ENCODE data around the gene DPP6. TPM values are rescaled to one million over a fixed set of nuclear protein-coding genes. Genes with fewer than 3 reads are reported as not detected.

Gene DPP6
- total and polyA plus RNA-seq, 4 experiments from 2014 or later: not detected

DNA sequence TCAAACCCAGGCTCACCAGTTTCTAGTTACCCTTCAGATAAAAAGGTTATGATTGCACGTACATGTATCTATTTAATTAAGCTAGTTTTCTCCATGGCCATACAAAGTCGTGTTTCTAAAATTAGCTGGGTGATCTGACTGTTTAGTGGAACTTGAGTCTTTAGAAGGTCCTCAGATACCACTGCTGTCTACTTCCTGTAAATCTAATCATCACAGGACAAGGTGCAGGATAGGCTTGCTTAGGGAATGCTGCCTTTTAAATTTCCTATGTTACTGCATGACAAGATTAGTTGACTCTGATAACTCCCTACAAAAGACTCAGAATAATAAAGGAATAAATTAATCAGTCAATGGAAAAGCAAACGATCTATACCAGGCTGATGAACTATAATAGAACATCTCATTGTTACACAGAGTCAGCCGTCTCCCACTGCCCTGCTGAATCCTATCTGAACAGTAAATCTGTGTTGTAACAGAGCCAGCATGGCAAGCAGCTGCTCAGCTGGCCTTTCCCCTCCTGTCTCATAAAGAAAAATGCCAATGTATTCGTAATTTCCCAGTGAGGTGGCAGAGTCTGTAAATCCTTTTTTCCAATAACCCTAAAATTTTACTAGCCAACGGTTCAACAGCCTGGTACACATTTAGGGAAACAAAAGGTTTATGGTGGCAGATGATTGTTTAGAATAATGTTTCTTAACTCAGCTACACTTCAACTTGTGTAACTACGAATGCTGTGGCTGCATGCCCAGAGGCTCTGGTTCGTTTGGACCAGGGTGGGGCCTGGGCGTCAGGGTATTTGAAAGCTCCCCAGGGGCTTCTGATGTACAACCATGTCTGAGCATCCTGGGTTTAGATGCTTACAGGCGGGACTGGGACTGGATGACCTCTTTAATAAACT is 632.7 kb downstream of the DPP6 start:
- Mint-ChIP-seq H3K9me3 (peaks cover 0 to 2% (median 0%) of the 10 kb centered on the region in 8 donors), H3K27me3 (no peaks in the 10 kb centered on the region), H3K36me3 (no peaks in the 10 kb centered on the region), H3K27ac (no peak overlapping the region), H3K4me3 (no peak overlapping the region), H3K4me1 (no peaks in the 10 kb centered on the region)
- H3K4me1 ChIP-seq (ENCODE audit: insufficient read depth, low read length): no peaks in the 10 kb centered on the region
- no peak overlapping the region for H3K4me3 ChIP-seq (ENCODE audit: low read length in 2 of 2)
- H3K9me3 ChIP-seq (ENCODE audit: control insufficient read depth in 1 of 2, low read length in 2 of 2): no peaks in the 10 kb centered on the region
- ChIA-PET CTCF (ENCODE audit: partially characterized antibody) (no interaction called here), POLR2A (ENCODE audit: partially characterized antibody) (no interaction called here)
- DNase-seq: no peak
- H3K36me3 ChIP-seq (ENCODE audit: insufficient read depth, low read length): no peaks in the 10 kb centered on the region
- H3K27me3 ChIP-seq (ENCODE audit: insufficient read depth, low read length): no peaks in the 10 kb centered on the region
- no peak overlapping the region for H3K27ac ChIP-seq (ENCODE audit: low read depth, low read length)
- intact Hi-C loops (cut with micrococcal nuclease): no loop called here

GRCh38 chr7:154685564-154685901 is 633.3 kb downstream of the DPP6 start:
- Mint-ChIP-seq H3K4me3 (no peak overlapping the region), H3K27me3 (no peaks in the 10 kb centered on the region), H3K27ac (no peak overlapping the region), H3K36me3 (no peaks in the 10 kb centered on the region), H3K4me1 (no peaks in the 10 kb centered on the region), H3K9me3 (peaks cover 0 to 2% (median 0%) of the 10 kb centered on the region in 8 donors)
- Histone ChIP-seq H3K27ac (ENCODE audit: low read depth, low read length) (no peak overlapping the region), H3K36me3 (ENCODE audit: insufficient read depth, low read length) (no peaks in the 10 kb centered on the region), H3K9me3 (ENCODE audit: control insufficient read depth in 1 of 2, low read length in 2 of 2) (no peaks in the 10 kb centered on the region), H3K4me1 (ENCODE audit: insufficient read depth, low read length) (no peaks in the 10 kb centered on the region), H3K4me3 (ENCODE audit: low read length in 2 of 2) (no peak overlapping the region), H3K27me3 (ENCODE audit: insufficient read depth, low read length) (no peaks in the 10 kb centered on the region)
- intact Hi-C loops (cut with micrococcal nuclease): no loop called here
- CTCF ChIA-PET (ENCODE audit: partially characterized antibody): no interaction called here
- DNase-seq: no peak
- POLR2A ChIA-PET (ENCODE audit: partially characterized antibody): no interaction called here

DNA sequence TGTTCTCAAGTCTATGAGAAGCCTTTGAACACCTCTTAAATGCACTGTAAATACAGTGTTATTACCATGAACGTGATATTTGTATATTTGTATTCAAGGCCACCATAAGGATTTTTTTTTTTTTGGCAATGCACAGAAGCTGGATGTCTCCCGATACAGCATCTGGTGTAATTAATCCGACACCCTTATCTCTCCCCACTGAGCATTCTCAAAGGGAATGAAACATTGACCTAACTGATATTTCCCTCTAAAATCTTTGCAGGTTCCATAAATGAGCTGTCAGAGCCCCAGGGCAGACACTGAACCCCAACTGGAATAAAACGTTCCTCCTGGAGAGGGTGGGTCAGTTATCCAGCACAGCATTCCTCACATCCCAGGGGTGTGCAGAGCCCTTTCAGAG is 634.1 kb downstream of the DPP6 start:
- ChIA-PET CTCF (ENCODE audit: partially characterized antibody) (no interaction called here), POLR2A (ENCODE audit: partially characterized antibody) (no interaction called here)
- no peak overlapping the region for H3K4me3 ChIP-seq (ENCODE audit: low read length in 2 of 2)
- no peaks in the 10 kb centered on the region for H3K27me3 Mint-ChIP-seq
- H3K27ac ChIP-seq (ENCODE audit: low read depth, low read length): no peak overlapping the region
- H3K36me3 ChIP-seq (ENCODE audit: insufficient read depth, low read length): no peaks in the 10 kb centered on the region
- H3K9me3 Mint-ChIP-seq: peaks cover 0 to 2% (median 0%) of the 10 kb centered on the region in 8 donors
- no peak overlapping the region for H3K4me3 Mint-ChIP-seq
- no peaks in the 10 kb centered on the region for H3K27me3 ChIP-seq (ENCODE audit: insufficient read depth, low read length)
- H3K36me3 Mint-ChIP-seq: no peaks in the 10 kb centered on the region
- no peaks in the 10 kb centered on the region for H3K9me3 ChIP-seq (ENCODE audit: control insufficient read depth in 1 of 2, low read length in 2 of 2)
- H3K27ac Mint-ChIP-seq: no peak overlapping the region
- H3K4me1 ChIP-seq (ENCODE audit: insufficient read depth, low read length): no peaks in the 10 kb centered on the region
- intact Hi-C loops (cut with micrococcal nuclease): no loop called here
- no peaks in the 10 kb centered on the region for H3K4me1 Mint-ChIP-seq
- DNase-seq: no peak

DNA sequence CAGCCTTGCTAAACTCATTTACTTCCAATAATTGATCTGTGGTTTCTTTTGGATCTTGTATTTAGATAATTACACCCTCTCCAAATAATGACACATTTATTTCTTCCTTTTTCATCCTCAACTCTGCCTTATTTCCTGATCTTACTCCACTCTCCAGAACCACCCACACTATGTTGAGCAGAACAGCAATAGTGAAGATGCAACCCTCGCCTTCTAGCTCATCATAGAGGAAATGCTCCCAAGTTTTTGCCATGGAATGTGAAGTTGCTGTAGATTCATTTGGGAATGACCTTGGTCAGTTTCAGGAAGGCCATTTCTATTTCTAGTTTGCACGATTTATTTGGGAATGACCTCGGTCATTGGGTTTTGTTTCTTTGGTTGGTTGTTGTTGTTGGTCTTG is 636.8 kb downstream of the DPP6 start:
- Histone ChIP-seq H3K4me3 (ENCODE audit: low read length in 2 of 2) (no peak overlapping the region), H3K9me3 (ENCODE audit: control insufficient read depth in 1 of 2, low read length in 2 of 2) (no peaks in the 10 kb centered on the region), H3K27me3 (ENCODE audit: insufficient read depth, low read length) (no peaks in the 10 kb centered on the region), H3K36me3 (ENCODE audit: insufficient read depth, low read length) (no peaks in the 10 kb centered on the region), H3K4me1 (ENCODE audit: insufficient read depth, low read length) (no peaks in the 10 kb centered on the region), H3K27ac (ENCODE audit: low read depth, low read length) (no peak overlapping the region)
- Mint-ChIP-seq H3K27me3 (no peaks in the 10 kb centered on the region), H3K27ac (no peak overlapping the region), H3K9me3 (peaks cover 0 to 2% (median 0%) of the 10 kb centered on the region in 8 donors), H3K36me3 (no peaks in the 10 kb centered on the region), H3K4me1 (no peaks in the 10 kb centered on the region), H3K4me3 (no peak overlapping the region)
- intact Hi-C loops (cut with micrococcal nuclease): no loop called here
- ChIA-PET POLR2A (ENCODE audit: partially characterized antibody) (no interaction called here), CTCF (ENCODE audit: partially characterized antibody) (no interaction called here)
- DNase-seq: no peak

- Mint-ChIP-seq H3K9me3 (peaks cover 0 to 4% (median 0%) of the 10 kb centered on the region in 8 donors), H3K4me1 (no peaks in the 10 kb centered on the region), H3K36me3 (no peaks in the 10 kb centered on the region), H3K27me3 (peaks cover 0 to 2% of the 10 kb centered on the region in 2 donors), H3K27ac (no peak overlapping the region), H3K4me3 (no peak overlapping the region)
- Histone ChIP-seq H3K4me3 (ENCODE audit: low read length in 2 of 2) (no peak overlapping the region), H3K9me3 (ENCODE audit: control insufficient read depth in 1 of 2, low read length in 2 of 2) (no peaks in the 10 kb centered on the region), H3K27me3 (ENCODE audit: insufficient read depth, low read length) (no peaks in the 10 kb centered on the region), H3K4me1 (ENCODE audit: insufficient read depth, low read length) (no peaks in the 10 kb centered on the region), H3K36me3 (ENCODE audit: insufficient read depth, low read length) (no peaks in the 10 kb centered on the region), H3K27ac (ENCODE audit: low read depth, low read length) (no peak overlapping the region)
- ChIA-PET POLR2A (ENCODE audit: partially characterized antibody) (no interaction called here), CTCF (ENCODE audit: partially characterized antibody) (no interaction called here)
- intact Hi-C loops (cut with micrococcal nuclease): no loop called here
- DNase-seq: no peak
These were observed 638.2 kb downstream of the DPP6 start for GRCh38 chr7:154690411-154690810.

DNA sequence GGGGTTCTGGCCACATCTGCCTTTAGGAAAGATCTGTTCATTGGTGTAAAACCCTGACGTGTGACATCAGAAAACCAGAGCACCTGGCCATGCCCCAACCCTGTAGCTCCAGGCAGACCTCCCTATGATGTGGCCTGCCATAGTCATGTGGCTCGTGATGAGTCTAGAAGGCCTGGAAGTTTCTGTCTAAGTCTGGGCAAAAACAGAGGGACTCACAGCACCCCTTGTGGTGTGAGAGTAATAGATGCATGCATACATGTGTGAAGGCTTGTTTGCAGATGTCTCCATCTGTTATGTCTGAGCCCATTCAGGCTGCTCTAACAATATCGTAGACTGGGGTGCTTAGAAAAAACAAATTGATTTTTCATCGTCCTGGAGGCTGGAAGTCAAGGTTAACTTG is 641.5 kb downstream of the DPP6 start:
- Mint-ChIP-seq H3K27me3 (peaks cover 0 to 3% of the 10 kb centered on the region in 2 donors), H3K9me3 (peaks cover 0 to 5% (median 0%) of the 10 kb centered on the region in 8 donors), H3K36me3 (no peaks in the 10 kb centered on the region), H3K4me1 (no peaks in the 10 kb centered on the region), H3K4me3 (no peak overlapping the region), H3K27ac (no peak overlapping the region)
- ChIA-PET CTCF (ENCODE audit: partially characterized antibody) (no interaction called here), POLR2A (ENCODE audit: partially characterized antibody) (no interaction called here)
- Histone ChIP-seq H3K27me3 (ENCODE audit: insufficient read depth, low read length) (no peaks in the 10 kb centered on the region), H3K27ac (ENCODE audit: low read depth, low read length) (no peak overlapping the region), H3K4me1 (ENCODE audit: insufficient read depth, low read length) (no peaks in the 10 kb centered on the region), H3K36me3 (ENCODE audit: insufficient read depth, low read length) (no peaks in the 10 kb centered on the region), H3K9me3 (ENCODE audit: control insufficient read depth in 1 of 2, low read length in 2 of 2) (no peaks in the 10 kb centered on the region), H3K4me3 (ENCODE audit: low read length in 2 of 2) (no peak overlapping the region)
- no peak for DNase-seq
- intact Hi-C loops (cut with micrococcal nuclease): no loop called here

GRCh38 chr7:154695836-154696235 is 643.6 kb downstream of the DPP6 start:
- Mint-ChIP-seq H3K27ac (no peak overlapping the region), H3K4me3 (no peak overlapping the region), H3K4me1 (no peaks in the 10 kb centered on the region), H3K27me3 (peaks cover 0 to 3% of the 10 kb centered on the region in 2 donors), H3K36me3 (no peaks in the 10 kb centered on the region), H3K9me3 (peaks cover 0 to 3% (median 0%) of the 10 kb centered on the region in 8 donors)
- Histone ChIP-seq H3K4me3 (ENCODE audit: low read length in 2 of 2) (no peak overlapping the region), H3K36me3 (ENCODE audit: insufficient read depth, low read length) (no peaks in the 10 kb centered on the region), H3K9me3 (ENCODE audit: control insufficient read depth in 1 of 2, low read length in 2 of 2) (no peaks in the 10 kb centered on the region), H3K4me1 (ENCODE audit: insufficient read depth, low read length) (no peaks in the 10 kb centered on the region), H3K27me3 (ENCODE audit: insufficient read depth, low read length) (no peaks in the 10 kb centered on the region), H3K27ac (ENCODE audit: low read depth, low read length) (no peak overlapping the region)
- ChIA-PET CTCF (ENCODE audit: partially characterized antibody) (no interaction called here), POLR2A (ENCODE audit: partially characterized antibody) (no interaction called here)
- intact Hi-C loops (cut with micrococcal nuclease): no loop called here
- DNase-seq: no peak

Measured in CD4-positive, alpha-beta memory T cell (primary cell).